Neural cell (in vitro differentiated cells): ENCODE results near the gene FAM171A1. TPM values are rescaled to one million over a fixed set of nuclear protein-coding genes. Genes with fewer than 3 reads are reported as not detected.

ENCODE experiments used
- H2AFZ ChIP-seq: fragments of 200-600, 300-800 bp; sonication (generic), shearing (Covaris generic); 2 replicates; pipeline ENCODE4 v1.6.0; 2014; ENCODE audit warnings: low read depth, mild to moderate bottlenecking, antibody characterized with exemption, low read length, moderate library complexity
- H3F3A ChIP-seq: fragments of 200-600 bp; shearing (Covaris generic); 2 replicates; pipeline ENCODE4 v1.6.1; 2016; ENCODE audit warnings: mild to moderate bottlenecking, moderate library complexity, mixed read lengths, antibody characterized with exemption, low read length; ENCODE audit not compliant: insufficient read depth, poor library complexity, severe bottlenecking
- H3K27ac ChIP-seq: fragments of 200-600, 300-800 bp; sonication (generic), shearing (Covaris generic); 2 replicates; pipeline ENCODE4 v1.5.1; 2014; ENCODE audit warnings: mild to moderate bottlenecking, low read length, moderate library complexity
- H3K27me3 ChIP-seq: fragments of 300-800, 200-600 bp; sonication (generic), shearing (Covaris generic); 2 replicates; pipeline ENCODE4 v1.6.0; 2014; ENCODE audit warnings: mild to moderate bottlenecking, low read depth, low read length, moderate library complexity; ENCODE audit not compliant: insufficient read depth
- H3K36me3 ChIP-seq: fragments of 300-800, 200-600 bp; sonication (generic), shearing (Covaris generic); 2 replicates; pipeline ENCODE4 v1.5.1; 2014; ENCODE audit warnings: mild to moderate bottlenecking, antibody characterized with exemption, low read length, moderate library complexity; ENCODE audit not compliant: insufficient read depth
- H3K4me2 ChIP-seq: fragments of 300-800, 200-600 bp; sonication (generic), shearing (Covaris generic); 2 replicates; pipeline ENCODE4 v1.6.0; 2014; ENCODE audit warnings: mild to moderate bottlenecking, low read length
- H3K4me3 ChIP-seq: fragments of 300-800, 200-600 bp; sonication (generic), shearing (Covaris generic); 2 replicates; pipeline ENCODE4 v1.5.1; 2014; ENCODE audit warnings: mild to moderate bottlenecking, low read length, moderate library complexity
- H3K79me2 ChIP-seq: fragments of 200-600 bp; shearing (Covaris generic); replicated peaks from 2 replicates; pipeline ENCODE4 v1.6.0; 2014; ENCODE audit warnings: mild to moderate bottlenecking, low read length, moderate library complexity; ENCODE audit not compliant: insufficient read depth
- H3K9ac ChIP-seq: fragments of 300-800, 200-600 bp; sonication (generic), shearing (Covaris generic); 2 replicates; pipeline ENCODE4 v1.6.1; 2016; ENCODE audit warnings: mild to moderate bottlenecking, low read length, mixed read lengths
- H3K9me2 ChIP-seq: fragments of 200-600 bp; shearing (Covaris generic); 2 replicates; pipeline ENCODE4 v1.6.1; 2016; ENCODE audit warnings: mild to moderate bottlenecking, low read length, mixed read lengths; ENCODE audit not compliant: insufficient read depth
- H3K9me3 ChIP-seq: fragments of 200-600, 300-800 bp; sonication (generic), shearing (Covaris generic); 2 replicates; pipeline ENCODE4 v1.6.1; 2016; ENCODE audit warnings: mild to moderate bottlenecking, mixed run types, low read length, moderate library complexity, mixed read lengths
- H4K20me1 ChIP-seq: fragments of 200-600 bp; shearing (Covaris generic); 2 replicates; pipeline ENCODE4 v1.6.1; 2016; ENCODE audit warnings: mild to moderate bottlenecking, mixed run types; ENCODE audit not compliant: insufficient read depth
- CTCF ChIP-seq: fragments of 450-650 bp; IDR thresholded peaks from 2 replicates; pipeline ENCODE4 v1.5.1; 2014; ENCODE audit warnings: antibody characterized with exemption, mild to moderate bottlenecking, moderate library complexity; ENCODE audit not compliant: poor library complexity, severe bottlenecking
- EP300 ChIP-seq: fragments of 450-650 bp; conservative IDR thresholded peaks from 2 replicates; pipeline ENCODE4 v1.6.1; 2014; ENCODE audit warnings: antibody characterized with exemption, mild to moderate bottlenecking, moderate library complexity; ENCODE audit not compliant: poor library complexity, severe bottlenecking
- EZH2 ChIP-seq: fragments of 200-600, 300-800 bp; shearing (Covaris generic), sonication (generic); IDR thresholded peaks from 2 replicates; pipeline ENCODE4 v1.6.1; 2014; ENCODE audit warnings: antibody characterized with exemption, low read length, borderline replicate concordance, mild to moderate bottlenecking; ENCODE audit not compliant: insufficient read depth, poor library complexity, severe bottlenecking
- MXI1 ChIP-seq: fragments of 450-650 bp; conservative IDR thresholded peaks from 2 replicates; pipeline ENCODE4 v1.6.1; 2014; ENCODE audit warnings: antibody characterized with exemption, mild to moderate bottlenecking; ENCODE audit not compliant: poor library complexity, severe bottlenecking
- POLR2AphosphoS5 ChIP-seq: IDR thresholded peaks from 2 replicates; pipeline ENCODE4 v1.6.1; 2012
- RAD21 ChIP-seq: fragments of 450-650 bp; conservative IDR thresholded peaks from 2 replicates; pipeline ENCODE4 v1.6.1; 2014; ENCODE audit warnings: antibody characterized with exemption, mild to moderate bottlenecking, moderate library complexity
- REST ChIP-seq: IDR thresholded peaks from 2 replicates; pipeline ENCODE4 v1.6.1; 2012; ENCODE audit warnings: borderline replicate concordance
- SMC3 ChIP-seq: fragments of 450-650 bp; conservative IDR thresholded peaks from 2 replicates; pipeline ENCODE4 v1.6.1; 2014; ENCODE audit warnings: antibody characterized with exemption, mild to moderate bottlenecking, moderate library complexity; ENCODE audit not compliant: poor library complexity
- TAF1 ChIP-seq: IDR thresholded peaks from 2 replicates; pipeline ENCODE4 v1.6.1; 2012; ENCODE audit warnings: low read depth
- polyA plus RNA-seq: library from polyadenylated mRNA; depleted of rRNA; stranded (reverse); fragments of >200 nt; gene quantifications from 2 replicates; pipeline ENCODE4 v1.2.3, GENCODE V29; 2014

Gene FAM171A1
- polyA plus RNA-seq, 1 donor from 2014 or later, result 28.8 TPM

- Histone ChIP-seq H3K4me2 (peak overlapping the region; percentile 90), H3K9me2 (no peaks in the 10 kb centered on the region), H2AFZ (peak overlapping the region; percentile 40), H3K9ac (peak overlapping the region; percentile 87), H3K27me3 (no peaks in the 10 kb centered on the region), H3K4me3 (peak overlapping the region; percentile 88), H3F3A (no peaks in the 10 kb centered on the region), H4K20me1 (no peaks in the 10 kb centered on the region), H3K27ac (peak overlapping the region; percentile 55), H3K79me2 (peaks cover 45% of the 10 kb centered on the region), H3K36me3 (no peaks in the 10 kb centered on the region), H3K9me3 (no peaks in the 10 kb centered on the region)
- TF ChIP-seq RAD21 (no peak), CTCF (no peak), TAF1 (no peak), EP300 (no peak), EZH2 (no peak), POLR2AphosphoS5 (no peak), MXI1 (no peak), SMC3 (no peak), REST (no peak)
Measured at GRCh38 chr10:15370212-15370855, 755 bp downstream of the FAM171A1 start.

GRCh38 chr10:15369256-15370211, 1.6 kb downstream of the FAM171A1 start:
- peak overlapping the region; percentile 55 for H3K27ac ChIP-seq
- H3F3A ChIP-seq, result no peaks in the 10 kb centered on the region
- peaks cover 53% of the 10 kb centered on the region for H3K79me2 ChIP-seq
- no peaks in the 10 kb centered on the region for H3K9me3 ChIP-seq
- peak overlapping the region; percentile 88 for H3K4me3 ChIP-seq
- H3K9me2 ChIP-seq, result no peaks in the 10 kb centered on the region
- no peaks in the 10 kb centered on the region for H4K20me1 ChIP-seq
- no peaks in the 10 kb centered on the region for H3K36me3 ChIP-seq
- TF ChIP-seq MXI1, result peak; percentile 43
- peak; percentile 30 for TF ChIP-seq RAD21
- TF ChIP-seq REST, result no peak
- no peaks in the 10 kb centered on the region for H3K27me3 ChIP-seq
- H3K9ac ChIP-seq, result peak overlapping the region; percentile 87
- peak overlapping the region; percentile 90 for H3K4me2 ChIP-seq
- H2AFZ ChIP-seq, result peak overlapping the region; percentile 40
